Liver (tissue), 9 donors: ENCODE measurements around the gene TNFRSF25. TPM values are rescaled to one million over a fixed set of nuclear protein-coding genes. Genes with fewer than 3 reads are reported as not detected.
"Not testable (repeated sequence)": the region's sequence is repeated elsewhere in the genome, so short reads cannot be mapped to it uniquely, and the experiment has no call there.

Experiments used
- DNase-seq: peaks from one replicate; pipeline ENCODE4 v3.0.0-alpha.2; 2017; ENCODE audit warnings: low spot score
- H3K27ac ChIP-seq, 2 donors: one replicate each; pipeline ENCODE4 v1.7.0; 2013; ENCODE audit warnings: inconsistent platforms in 2 of 2, low read length in 2 of 2, control low read depth in 1 of 2, low read depth in 1 of 2, mild to moderate bottlenecking in 1 of 2
- H3K27me3 ChIP-seq, 4 donors: one replicate each; pipeline versions ENCODE4 v1.6.1 to v1.7.0; 2013; ENCODE audit warnings: low read length in 3 of 4, inconsistent platforms in 1 of 4, mild to moderate bottlenecking in 1 of 4, moderate library complexity in 1 of 4; ENCODE audit not compliant: control insufficient read depth in 4 of 4, insufficient read depth in 4 of 4
- H3K36me3 ChIP-seq, 4 donors: one replicate each; pipeline versions ENCODE4 v1.6.1 to v1.7.0; 2013; ENCODE audit warnings: low read length in 3 of 4, mild to moderate bottlenecking in 3 of 4, low read depth in 1 of 4, moderate library complexity in 1 of 4; ENCODE audit not compliant: control insufficient read depth in 4 of 4, insufficient read depth in 3 of 4
- H3K4me1 ChIP-seq, 4 donors: one replicate each; pipeline versions ENCODE4 v1.6.1 to v1.7.0; 2013; ENCODE audit warnings: low read length in 3 of 4, mild to moderate bottlenecking in 3 of 4, moderate library complexity in 1 of 4; ENCODE audit not compliant: control insufficient read depth in 4 of 4, insufficient read depth in 4 of 4
- H3K4me3 ChIP-seq, 3 donors: one replicate each; pipeline versions ENCODE4 v1.6.1 to v1.7.0; 2013; ENCODE audit warnings: low read length in 3 of 3, control low read depth in 1 of 3, low read depth in 1 of 3, mild to moderate bottlenecking in 1 of 3
- H3K9ac ChIP-seq, 2 donors: one replicate each; pipeline ENCODE4 v1.7.0; 2013; ENCODE audit warnings: low read length in 2 of 2, mild to moderate bottlenecking in 2 of 2, moderate library complexity in 2 of 2, control low read depth in 1 of 2, low read depth in 1 of 2
- H3K9me3 ChIP-seq, 4 donors: one replicate each; pipeline versions ENCODE4 v1.6.1 to v1.7.0; 2013; ENCODE audit warnings: low read length in 3 of 4; ENCODE audit not compliant: control insufficient read depth in 4 of 4
- EGR1 ChIP-seq, 2 donors: IDR thresholded peaks; 2 replicates each; pipeline ENCODE4 v1.6.1; 2016 to 2018; ENCODE audit warnings: antibody characterized with exemption in 2 of 2, low read depth in 2 of 2
- WGBS: extraction: QIAGEN DNeasy Blood & Tissue Kit; methylation state at CpG from one replicate; pipeline ENCODE4 v1.1.7; 2013; 5-methylcytosine and 5-hydroxymethylcytosine counted together
- polyA plus RNA-seq, 2 donors: library from polyadenylated mRNA; stranded (reverse) in 1 of 2; unstranded in 1 of 2; fragments of 200-250 nt in 1 of 2; fragments of >200 nt in 1 of 2; fragmentation: Nextera tagmentation in 1 of 2; extraction: Ambion mirVana in 1 of 2; gene quantifications; one replicate each; pipeline versions ENCODE4 v1.2.1 to v1.2.3, GENCODE V29; 2013 to 2015
- total RNA-seq, 2 donors: library from RNA; depleted of rRNA; stranded (reverse); fragments of >200 nt; gene quantifications; one replicate each; pipeline ENCODE4 v1.2.3, GENCODE V29; 2014
- TF ChIP-seq, protein P1 (sequence below): IDR thresholded peaks from 2 replicates; pipeline ENCODE4 v1.6.1; 2016; ENCODE audit warnings: antibody characterized with exemption, mild to moderate bottlenecking
- donor health status: healthy.
- donor health status: healthy.
- donor health status: healthy.
- donor health status: healthy.
- donor health status: healthy.

Gene TNFRSF25
- total and polyA plus RNA-seq, 4 donors = 0.78 to 2.6 (median 2.0) TPM

DNA sequence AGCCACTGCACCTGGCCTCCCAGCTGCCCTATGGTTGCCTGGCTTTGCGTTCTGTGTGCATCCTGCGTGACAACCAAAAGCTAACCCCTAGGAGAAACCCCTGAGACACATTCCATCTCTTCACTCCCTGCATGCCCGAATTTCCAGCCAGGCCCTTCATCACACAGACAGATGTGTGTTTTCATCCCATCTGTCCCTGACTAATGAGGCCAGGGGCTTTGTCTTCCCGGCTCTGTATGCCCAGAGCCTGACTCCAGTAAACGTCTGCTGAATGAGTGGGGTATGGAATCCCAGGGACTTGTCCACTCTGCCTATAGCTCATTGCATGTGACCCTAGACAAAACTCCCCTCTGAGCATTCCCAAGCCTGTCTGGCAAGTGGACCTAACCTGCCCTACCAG lies 31.8 kb downstream of the TNFRSF25 start (continued):
- TF ChIP-seq, protein P1, sequence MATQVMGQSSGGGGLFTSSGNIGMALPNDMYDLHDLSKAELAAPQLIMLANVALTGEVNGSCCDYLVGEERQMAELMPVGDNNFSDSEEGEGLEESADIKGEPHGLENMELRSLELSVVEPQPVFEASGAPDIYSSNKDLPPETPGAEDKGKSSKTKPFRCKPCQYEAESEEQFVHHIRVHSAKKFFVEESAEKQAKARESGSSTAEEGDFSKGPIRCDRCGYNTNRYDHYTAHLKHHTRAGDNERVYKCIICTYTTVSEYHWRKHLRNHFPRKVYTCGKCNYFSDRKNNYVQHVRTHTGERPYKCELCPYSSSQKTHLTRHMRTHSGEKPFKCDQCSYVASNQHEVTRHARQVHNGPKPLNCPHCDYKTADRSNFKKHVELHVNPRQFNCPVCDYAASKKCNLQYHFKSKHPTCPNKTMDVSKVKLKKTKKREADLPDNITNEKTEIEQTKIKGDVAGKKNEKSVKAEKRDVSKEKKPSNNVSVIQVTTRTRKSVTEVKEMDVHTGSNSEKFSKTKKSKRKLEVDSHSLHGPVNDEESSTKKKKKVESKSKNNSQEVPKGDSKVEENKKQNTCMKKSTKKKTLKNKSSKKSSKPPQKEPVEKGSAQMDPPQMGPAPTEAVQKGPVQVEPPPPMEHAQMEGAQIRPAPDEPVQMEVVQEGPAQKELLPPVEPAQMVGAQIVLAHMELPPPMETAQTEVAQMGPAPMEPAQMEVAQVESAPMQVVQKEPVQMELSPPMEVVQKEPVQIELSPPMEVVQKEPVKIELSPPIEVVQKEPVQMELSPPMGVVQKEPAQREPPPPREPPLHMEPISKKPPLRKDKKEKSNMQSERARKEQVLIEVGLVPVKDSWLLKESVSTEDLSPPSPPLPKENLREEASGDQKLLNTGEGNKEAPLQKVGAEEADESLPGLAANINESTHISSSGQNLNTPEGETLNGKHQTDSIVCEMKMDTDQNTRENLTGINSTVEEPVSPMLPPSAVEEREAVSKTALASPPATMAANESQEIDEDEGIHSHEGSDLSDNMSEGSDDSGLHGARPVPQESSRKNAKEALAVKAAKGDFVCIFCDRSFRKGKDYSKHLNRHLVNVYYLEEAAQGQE = no peak
- no peak for TF ChIP-seq EGR1 (IDR thresholded peaks at IDR 0.05; ENCODE audit: low read depth in 2 of 2)

DNA sequence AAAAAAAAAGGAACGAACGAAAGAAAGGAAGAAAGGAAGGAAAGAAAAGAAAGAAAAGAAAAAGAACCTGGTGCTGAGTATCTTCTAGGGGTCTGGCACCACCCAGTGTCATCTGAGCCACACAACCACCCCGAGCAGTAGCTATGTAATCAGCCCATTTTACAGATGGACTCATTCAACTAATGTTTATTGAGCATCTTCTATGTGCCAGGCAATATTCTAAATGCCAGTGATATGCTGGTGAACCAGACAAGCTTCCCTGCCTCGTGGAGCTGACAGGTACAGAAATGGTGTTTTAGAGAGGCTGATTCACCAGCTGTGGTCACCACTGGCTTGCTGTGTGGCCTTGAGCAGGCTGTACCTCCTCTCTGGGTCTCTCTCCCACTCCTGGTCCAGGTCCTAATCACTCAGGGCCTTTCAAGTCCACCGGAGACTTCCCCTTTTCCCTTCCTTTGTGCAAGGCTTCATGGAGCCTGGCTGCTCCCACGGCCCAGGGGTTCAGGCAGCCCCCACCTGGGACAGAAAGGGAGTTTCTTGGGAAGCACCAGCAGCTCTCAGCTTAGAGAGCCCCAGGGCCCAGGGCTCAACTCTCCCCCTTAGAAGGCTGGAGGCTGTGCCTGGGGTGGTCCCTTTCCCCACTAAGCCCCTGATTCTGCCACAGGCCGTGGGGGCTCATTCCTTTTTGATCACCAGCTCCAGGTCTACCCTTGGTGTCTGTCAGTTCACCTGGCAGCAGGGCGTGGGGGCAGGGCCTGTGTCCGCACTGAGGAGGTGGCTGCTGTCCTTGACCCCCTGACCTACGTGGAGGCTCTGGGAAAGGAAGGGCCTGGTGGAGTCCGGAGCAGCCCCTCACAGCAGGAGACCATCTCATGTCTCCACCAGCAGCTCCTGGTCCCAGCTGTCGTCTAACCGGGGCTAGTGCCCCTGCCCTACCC lies 34.1 kb downstream of the TNFRSF25 start:
- not testable (repeated sequence) for H3K4me1 ChIP-seq, H3K27ac ChIP-seq, DNase-seq, H3K27me3 ChIP-seq, H3K9ac ChIP-seq, H3K4me3 ChIP-seq, H3K9me3 ChIP-seq, H3K36me3 ChIP-seq
- 82% methylated on average over 13 of the region's 13 CpGs for WGBS

DNA sequence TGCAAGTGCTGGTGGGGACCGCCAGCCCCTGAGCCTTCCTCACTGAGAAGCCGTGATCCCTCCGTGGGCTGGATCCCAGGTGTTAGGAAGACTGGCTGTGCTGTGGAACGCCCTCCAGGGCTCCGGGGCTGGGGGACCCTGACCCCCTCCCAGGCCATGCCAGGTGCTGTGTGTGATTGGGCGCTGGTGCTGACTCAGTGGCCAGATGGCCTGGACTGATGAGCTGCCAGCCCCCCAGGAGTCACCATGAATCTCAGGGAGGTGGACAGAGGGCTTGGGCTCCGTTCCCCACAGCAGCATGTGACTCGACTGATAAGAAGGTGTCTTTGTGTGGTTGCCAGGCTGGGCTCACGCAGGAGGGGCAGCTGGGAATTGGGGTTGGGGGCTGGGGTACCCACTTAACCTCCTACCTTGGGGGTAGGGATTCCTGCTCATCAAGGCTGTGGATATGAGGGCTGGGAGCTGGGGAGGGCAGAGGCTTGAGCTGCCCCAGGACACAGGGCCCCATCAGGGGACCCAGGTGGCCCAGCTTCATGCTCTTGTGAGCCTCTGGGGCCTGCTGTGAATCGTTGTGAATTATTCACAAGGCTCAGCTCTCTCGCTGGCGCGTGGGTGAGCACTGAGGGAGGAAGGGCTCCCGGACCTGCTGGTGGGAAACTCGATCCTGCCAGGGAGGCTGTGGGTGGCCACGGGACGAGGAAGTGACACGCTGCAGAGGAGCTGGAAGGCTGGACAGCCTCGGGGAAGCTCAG lies 36.1 kb downstream of the TNFRSF25 start:
- not testable (repeated sequence) for H3K36me3 ChIP-seq, H3K27ac ChIP-seq, H3K9me3 ChIP-seq, H3K4me3 ChIP-seq, H3K4me1 ChIP-seq, H3K9ac ChIP-seq, H3K27me3 ChIP-seq
- DNase-seq = peak; percentile 59
- 56% methylated on average over 19 of the region's 19 CpGs for WGBS

DNA sequence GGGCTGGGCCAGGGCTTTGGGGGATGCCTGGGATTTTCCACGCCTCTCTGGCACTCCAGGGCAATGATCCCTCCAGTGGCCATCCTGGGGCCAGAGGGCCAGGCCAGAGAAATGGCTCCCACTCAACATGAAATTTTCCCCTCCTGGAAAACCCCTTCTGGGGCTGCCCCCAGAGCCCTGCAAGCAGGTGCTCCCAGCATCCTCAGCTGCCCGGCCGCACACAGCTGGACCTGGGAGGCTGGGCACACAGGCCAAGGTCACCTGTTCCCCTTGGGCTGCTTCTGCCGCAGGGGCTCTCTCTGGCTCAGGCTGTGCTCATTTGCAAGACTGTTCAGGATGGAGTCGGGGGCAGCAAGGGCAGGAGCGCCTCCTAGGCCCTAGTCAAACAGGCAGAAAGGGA lies 37.5 kb downstream of the TNFRSF25 start:
- not testable (repeated sequence) for H3K27me3 ChIP-seq, H3K9me3 ChIP-seq, H3K27ac ChIP-seq, H3K36me3 ChIP-seq, DNase-seq, H3K9ac ChIP-seq, H3K4me3 ChIP-seq
- peaks cover 0 to 15% (median 4%) of the 10 kb centered on the region in 4 donors for H3K4me1 ChIP-seq
- WGBS = 82% methylated on average over 6 of the region's 6 CpGs
